Immature natural killer cell (primary cell): ENCODE data around the gene MRAP2. TPM values are rescaled to one million over a fixed set of nuclear protein-coding genes. Genes with fewer than 3 reads are reported as not detected.
"Not testable (repeated sequence)": the region's sequence is repeated elsewhere in the genome, so short reads cannot be mapped to it uniquely, and the experiment has no call there.

Experiments
- DNase-seq, 3 donors: peaks; one replicate each; pipeline ENCODE4 v3.0.0; 2022; ENCODE audit warnings: mixed read lengths in 1 of 3
- H3K27ac Mint-ChIP-seq, 6 donors: one replicate each; pipeline ENCODE4 v1.8.0; 2020; ENCODE audit warnings: mixed read lengths in 6 of 6, mild to moderate bottlenecking in 5 of 6, inconsistent platforms in 4 of 6, moderate library complexity in 3 of 6
- H3K27me3 Mint-ChIP-seq, 3 donors: one replicate each; pipeline ENCODE4 v1.8.0; 2020 to 2021; ENCODE audit warnings: low read depth in 3 of 3, mild to moderate bottlenecking in 3 of 3, mixed read lengths in 3 of 3, moderate library complexity in 3 of 3, inconsistent platforms in 1 of 3
- H3K36me3 Mint-ChIP-seq, 3 donors: one replicate each; pipeline ENCODE4 v1.8.0; 2020; ENCODE audit warnings: mixed read lengths in 3 of 3, inconsistent platforms in 2 of 3, mild to moderate bottlenecking in 2 of 3
- H3K4me1 Mint-ChIP-seq, 2 donors: one replicate each; pipeline ENCODE4 v1.8.0; 2020; ENCODE audit warnings: inconsistent platforms in 2 of 2, mild to moderate bottlenecking in 2 of 2, mixed read lengths in 2 of 2, moderate library complexity in 1 of 2
- H3K4me3 Mint-ChIP-seq, 5 donors: one replicate each; pipeline ENCODE4 v1.8.0; 2020; ENCODE audit warnings: mild to moderate bottlenecking in 5 of 5, mixed read lengths in 5 of 5, inconsistent platforms in 3 of 5, moderate library complexity in 3 of 5
- H3K9me3 Mint-ChIP-seq, 6 donors: one replicate each; pipeline ENCODE4 v1.8.0; 2020; ENCODE audit warnings: mild to moderate bottlenecking in 6 of 6, mixed read lengths in 6 of 6, inconsistent platforms in 4 of 6, moderate library complexity in 3 of 6
- polyA plus RNA-seq, 3 donors: library from polyadenylated mRNA; unstranded; fragments of 300-500 nt; fragmentation: Illumina TruSeq; gene quantifications; one replicate each; pipeline ENCODE4 v1.2.3, GENCODE V29; 2021

The MRAP2 gene
- polyA plus RNA-seq, 3 donors from 2014 or later, result not detected

DNA sequence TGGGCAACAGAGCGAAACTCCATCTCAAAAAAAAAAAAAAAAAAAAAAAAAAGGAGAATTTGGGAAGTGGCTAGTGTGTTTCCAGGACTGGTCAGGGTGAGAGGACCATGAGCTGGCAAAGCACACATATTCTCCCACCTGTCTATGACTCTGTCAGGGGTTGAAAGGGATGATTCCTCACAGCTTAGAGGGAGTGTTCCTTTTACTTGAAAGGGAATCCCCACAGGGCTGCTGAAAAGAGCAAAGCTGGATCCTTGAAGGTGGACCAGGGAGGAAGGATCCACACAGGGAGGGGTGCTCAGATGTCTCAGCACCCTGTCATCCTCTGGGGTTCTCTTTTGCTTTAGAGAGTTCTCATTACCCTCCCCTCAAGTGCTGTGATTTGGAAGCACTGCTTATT is 13.2 kb downstream of the MRAP2 start:
- Mint-ChIP-seq H3K4me1 (peaks cover 0 to 6% of the 10 kb centered on the region in 2 donors), H3K27ac (no peak overlapping the region), H3K4me3 (no peak overlapping the region), H3K36me3 (no peaks in the 10 kb centered on the region), H3K9me3 (peaks cover 0 to 3% (median 0%) of the 10 kb centered on the region in 6 donors), H3K27me3 (peaks cover 0 to 7% (median 3%) of the 10 kb centered on the region in 3 donors)
- no peak for DNase-seq

DNA sequence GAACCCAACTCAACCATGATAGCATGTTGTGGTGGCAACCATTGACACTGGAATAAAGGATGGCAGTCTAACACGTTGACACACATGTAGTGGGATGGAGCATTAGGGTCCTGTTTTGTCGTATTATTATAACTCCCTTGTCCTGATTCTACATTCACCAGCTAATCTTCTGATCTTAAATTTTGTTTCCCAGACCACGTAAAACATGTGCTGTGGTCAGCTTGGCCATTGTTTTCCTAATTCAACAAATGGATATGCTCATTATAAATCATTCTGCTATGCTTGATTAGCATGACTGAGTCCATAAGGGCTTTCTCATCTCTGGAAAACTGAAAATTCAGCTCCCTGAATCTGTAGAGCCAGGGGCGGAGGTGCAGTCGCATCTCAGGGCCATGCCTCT is 15.0 kb downstream of the MRAP2 start:
- H3K4me1 Mint-ChIP-seq, result no peaks in the 10 kb centered on the region
- H3K27me3 Mint-ChIP-seq, result peaks cover 0 to 7% (median 3%) of the 10 kb centered on the region in 3 donors
- no peak overlapping the region for H3K4me3 Mint-ChIP-seq
- DNase-seq, result no peak
- no peaks in the 10 kb centered on the region for H3K36me3 Mint-ChIP-seq
- H3K9me3 Mint-ChIP-seq, result peaks cover 0 to 4% (median 0%) of the 10 kb centered on the region in 6 donors
- no peak overlapping the region for H3K27ac Mint-ChIP-seq

DNA sequence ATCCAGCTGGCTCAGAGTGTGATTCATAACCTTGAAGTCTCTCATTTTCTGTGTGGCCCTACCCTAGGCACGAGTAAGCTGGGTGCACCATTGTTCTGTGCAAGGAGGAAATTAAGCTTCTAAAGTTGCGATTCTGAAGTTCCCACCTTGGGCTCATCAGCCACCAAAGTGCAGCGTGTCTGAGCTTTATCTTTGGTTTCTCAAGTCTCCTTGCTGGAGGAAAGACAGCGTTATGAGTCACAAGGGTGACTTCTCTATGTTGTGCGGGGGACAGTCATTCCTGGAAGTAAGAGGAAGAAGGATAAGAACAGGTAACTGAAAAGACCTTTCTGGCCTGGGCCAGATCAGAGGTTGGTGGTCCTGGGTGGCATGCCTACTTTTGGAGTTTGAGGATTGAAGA is 16.8 kb downstream of the MRAP2 start:
- DNase-seq, result no peak
- Mint-ChIP-seq H3K27me3 (peaks cover 0 to 8% (median 3%) of the 10 kb centered on the region in 3 donors), H3K4me1 (no peaks in the 10 kb centered on the region), H3K9me3 (peaks cover 0 to 7% (median 0%) of the 10 kb centered on the region in 6 donors), H3K4me3 (no peak overlapping the region), H3K27ac (no peak overlapping the region), H3K36me3 (no peaks in the 10 kb centered on the region)

DNA sequence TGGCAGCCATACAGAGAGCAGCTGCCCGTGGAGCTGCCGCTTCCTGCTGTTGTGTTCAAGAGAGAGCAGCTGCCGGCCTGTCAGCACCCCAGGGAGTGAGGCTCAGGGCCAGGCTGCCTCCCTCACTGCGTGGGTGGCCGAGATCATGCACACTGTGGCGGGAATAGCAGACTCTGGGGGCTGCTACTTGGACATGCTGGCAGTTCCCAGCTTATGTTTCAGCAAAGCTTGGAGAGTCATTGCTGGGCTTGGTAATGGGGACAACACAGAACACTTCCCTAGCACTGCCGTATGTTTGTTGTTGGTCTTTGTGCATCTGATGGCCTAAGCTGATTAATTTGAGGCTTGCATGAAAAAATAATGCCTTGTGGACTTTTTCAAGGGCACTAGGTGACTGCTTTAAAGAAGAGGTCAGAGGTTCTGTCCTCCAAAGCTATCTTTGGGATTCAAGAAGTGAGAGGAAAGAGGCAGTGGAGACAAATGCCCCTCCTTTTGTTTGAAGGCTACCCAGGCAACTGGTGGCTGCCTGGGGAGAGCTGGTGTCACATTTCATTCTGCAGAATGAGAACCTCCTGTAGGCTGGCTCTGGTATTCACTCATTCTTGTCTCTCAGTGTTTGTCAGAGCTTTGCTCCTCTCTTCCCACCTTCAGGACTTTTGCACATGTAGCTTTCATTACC is 18.8 kb downstream of the MRAP2 start:
- H3K4me3 Mint-ChIP-seq, result no peak overlapping the region
- no peaks in the 10 kb centered on the region for H3K4me1 Mint-ChIP-seq
- H3K9me3 Mint-ChIP-seq, result peaks cover 0 to 7% (median 0%) of the 10 kb centered on the region in 6 donors
- DNase-seq, result no peak
- H3K27ac Mint-ChIP-seq, result no peak overlapping the region
- peaks cover 0 to 9% (median 3%) of the 10 kb centered on the region in 3 donors for H3K27me3 Mint-ChIP-seq
- H3K36me3 Mint-ChIP-seq, result no peaks in the 10 kb centered on the region

DNA sequence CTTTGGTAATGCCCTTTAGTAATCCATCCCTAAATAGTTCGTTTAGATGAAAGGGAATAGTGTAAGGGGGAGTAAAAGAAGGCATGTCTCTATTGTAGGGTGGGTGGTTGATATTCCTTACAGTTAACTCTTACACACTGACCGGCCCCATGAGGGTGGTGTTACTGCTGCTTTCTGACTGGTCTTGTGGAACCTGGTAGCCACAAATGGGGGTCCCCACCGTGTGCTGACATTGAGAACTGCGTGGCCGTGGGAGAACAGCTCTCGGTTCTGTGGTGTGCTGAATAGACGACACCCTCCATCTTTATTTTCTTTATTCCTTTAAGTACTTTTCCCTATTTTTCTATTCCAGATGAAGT is 19.3 kb downstream of the MRAP2 start:
- Mint-ChIP-seq H3K27me3 (peaks cover 0 to 9% (median 3%) of the 10 kb centered on the region in 3 donors), H3K36me3 (no peaks in the 10 kb centered on the region), H3K4me1 (no peaks in the 10 kb centered on the region), H3K4me3 (no peak overlapping the region), H3K9me3 (peaks cover 0 to 7% (median 0%) of the 10 kb centered on the region in 6 donors), H3K27ac (no peak overlapping the region)
- no peak for DNase-seq

DNA sequence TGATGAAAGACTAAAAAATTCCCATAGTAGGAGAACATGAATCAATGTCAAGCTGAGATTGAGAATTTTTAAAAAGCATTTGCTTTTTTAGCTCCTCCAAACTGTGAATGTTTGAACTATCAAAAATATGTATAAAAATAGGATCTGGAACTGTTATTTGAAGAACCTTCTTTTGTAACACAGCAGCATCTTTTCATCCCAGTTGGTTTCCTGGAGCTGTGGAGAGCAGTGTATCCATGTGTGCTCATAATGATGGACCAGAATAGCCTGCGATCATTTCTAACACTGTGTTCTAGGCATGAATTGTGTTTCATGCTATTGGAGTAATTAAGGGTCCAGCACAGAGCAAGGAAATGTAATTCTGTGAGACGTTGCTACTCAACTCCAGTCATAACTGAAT is 22.1 kb downstream of the MRAP2 start:
- no peak for DNase-seq
- no peak overlapping the region for H3K27ac Mint-ChIP-seq
- no peaks in the 10 kb centered on the region for H3K4me1 Mint-ChIP-seq
- peaks cover 0 to 4% (median 0%) of the 10 kb centered on the region in 6 donors for H3K9me3 Mint-ChIP-seq
- H3K4me3 Mint-ChIP-seq, result no peak overlapping the region
- no peaks in the 10 kb centered on the region for H3K36me3 Mint-ChIP-seq
- H3K27me3 Mint-ChIP-seq, result peaks cover 0 to 3% (median 2%) of the 10 kb centered on the region in 3 donors

DNA sequence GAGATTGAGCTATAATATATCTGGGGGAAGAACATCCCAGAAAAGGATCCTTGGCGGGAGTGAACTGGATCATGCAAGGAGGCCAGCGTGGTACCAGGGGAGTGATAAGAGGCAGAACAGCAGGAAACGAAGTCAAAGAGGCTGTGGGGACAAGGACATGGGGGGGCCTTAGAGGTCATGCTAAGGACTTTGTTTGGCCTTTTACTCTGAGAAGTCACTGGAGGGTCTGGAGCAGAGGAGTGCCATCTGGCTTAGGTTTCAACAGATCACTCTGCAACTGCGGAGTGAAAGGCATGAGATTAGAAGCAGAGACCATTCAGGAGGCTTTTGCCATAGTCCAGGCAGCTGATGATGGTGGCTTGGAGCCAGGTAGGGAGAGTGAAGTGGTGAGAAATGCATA is 24.3 kb downstream of the MRAP2 start:
- Mint-ChIP-seq H3K4me3 (no peak overlapping the region), H3K27ac (no peak overlapping the region), H3K36me3 (no peaks in the 10 kb centered on the region), H3K9me3 (peaks cover 0 to 6% (median 0%) of the 10 kb centered on the region in 6 donors), H3K4me1 (no peaks in the 10 kb centered on the region), H3K27me3 (peaks cover 0 to 3% (median 3%) of the 10 kb centered on the region in 3 donors)
- no peak for DNase-seq

DNA sequence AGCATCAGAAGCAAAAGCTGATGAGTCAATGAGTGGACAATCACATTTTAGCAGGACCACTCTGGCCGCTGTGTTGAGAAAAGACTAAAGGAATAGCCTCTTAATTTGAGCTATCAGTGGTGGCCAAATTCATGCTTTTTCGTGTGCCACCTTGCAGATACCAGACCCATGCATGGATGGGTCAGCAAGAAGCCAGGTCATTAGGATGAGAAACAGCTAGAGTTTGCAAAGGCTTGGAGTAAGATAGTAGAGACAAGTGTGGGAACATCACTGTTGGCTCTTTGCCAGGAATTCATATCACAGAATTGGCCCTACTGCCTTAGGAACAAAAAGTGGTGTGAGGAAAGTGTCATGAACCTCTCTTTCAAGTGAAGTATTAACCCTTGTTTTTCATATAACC is 25.5 kb downstream of the MRAP2 start:
- DNase-seq, result no peak
- Mint-ChIP-seq H3K36me3 (no peaks in the 10 kb centered on the region), H3K27me3 (peaks cover 0 to 4% (median 3%) of the 10 kb centered on the region in 3 donors), H3K4me1 (no peaks in the 10 kb centered on the region), H3K9me3 (peaks cover 0 to 7% (median 0%) of the 10 kb centered on the region in 6 donors), H3K27ac (no peak overlapping the region), H3K4me3 (no peak overlapping the region)

DNA sequence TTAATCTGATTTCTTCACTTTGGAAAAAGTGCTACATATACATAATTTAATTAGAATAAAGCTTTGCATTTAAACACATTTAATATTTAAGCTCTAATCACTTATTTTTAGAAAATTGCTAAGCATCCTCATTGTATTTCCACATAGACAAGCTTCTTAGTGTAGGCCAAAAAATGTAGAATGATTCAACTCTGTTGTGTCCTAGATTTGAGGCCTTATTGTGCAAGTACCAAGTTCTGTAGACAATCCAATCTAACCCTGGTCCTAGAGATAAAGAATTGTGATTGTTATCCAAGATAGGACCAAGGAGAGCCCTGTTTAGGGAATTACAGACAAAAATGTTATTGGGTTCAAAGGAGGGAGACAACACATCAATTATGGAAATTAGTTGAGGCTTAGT is 27.6 kb downstream of the MRAP2 start:
- no peak for DNase-seq
- no peak overlapping the region for H3K4me3 Mint-ChIP-seq
- peaks cover 0 to 4% (median 0%) of the 10 kb centered on the region in 3 donors for H3K27me3 Mint-ChIP-seq
- no peak overlapping the region for H3K27ac Mint-ChIP-seq
- peaks cover 0 to 7% (median 0%) of the 10 kb centered on the region in 6 donors for H3K9me3 Mint-ChIP-seq
- no peaks in the 10 kb centered on the region for H3K36me3 Mint-ChIP-seq
- H3K4me1 Mint-ChIP-seq, result no peaks in the 10 kb centered on the region

DNA sequence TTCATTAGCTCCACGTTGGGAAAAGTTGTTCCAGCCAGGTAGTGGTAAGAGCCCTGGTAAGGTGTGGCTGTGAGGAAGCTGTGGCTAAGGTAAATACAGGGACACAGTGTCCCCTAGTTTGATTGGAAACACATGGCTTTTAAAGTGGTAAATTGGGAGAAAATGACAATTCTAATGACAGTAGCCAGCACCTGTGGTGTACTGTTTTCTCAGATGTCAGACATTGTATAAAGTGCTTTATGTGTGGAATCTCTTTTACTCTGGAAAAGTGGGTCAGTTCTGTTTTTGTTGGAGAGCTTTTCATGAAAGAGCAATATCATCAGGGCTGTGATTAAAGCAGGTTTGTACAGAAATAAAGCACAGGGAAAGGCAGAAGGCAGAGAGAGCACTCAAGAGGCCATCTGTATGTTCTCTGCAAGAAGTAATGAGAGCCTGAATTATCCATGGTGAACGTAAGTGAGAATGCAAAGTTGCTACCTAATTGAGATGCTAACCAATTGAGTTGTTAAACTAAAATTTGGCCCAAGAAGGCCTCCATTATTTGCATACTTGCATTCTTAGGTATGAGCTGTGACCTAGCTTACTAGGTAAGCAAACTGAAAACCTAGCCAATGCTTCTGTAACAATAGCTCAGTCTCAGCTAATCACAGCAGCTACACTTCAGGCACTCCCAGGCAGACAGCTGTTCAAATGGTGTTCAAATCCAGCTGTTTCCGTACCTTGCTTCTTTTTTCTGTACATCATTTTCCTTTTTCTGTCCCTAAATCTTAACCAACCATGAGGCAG is 28.2 kb downstream of the MRAP2 start:
- H3K27me3 Mint-ChIP-seq, result peaks cover 0 to 4% (median 0%) of the 10 kb centered on the region in 3 donors
- H3K36me3 Mint-ChIP-seq, result no peaks in the 10 kb centered on the region
- no peak overlapping the region for H3K4me3 Mint-ChIP-seq
- no peak for DNase-seq
- H3K4me1 Mint-ChIP-seq, result no peaks in the 10 kb centered on the region
- H3K9me3 Mint-ChIP-seq, result peaks cover 0 to 7% (median 0%) of the 10 kb centered on the region in 6 donors
- no peak overlapping the region for H3K27ac Mint-ChIP-seq

DNA sequence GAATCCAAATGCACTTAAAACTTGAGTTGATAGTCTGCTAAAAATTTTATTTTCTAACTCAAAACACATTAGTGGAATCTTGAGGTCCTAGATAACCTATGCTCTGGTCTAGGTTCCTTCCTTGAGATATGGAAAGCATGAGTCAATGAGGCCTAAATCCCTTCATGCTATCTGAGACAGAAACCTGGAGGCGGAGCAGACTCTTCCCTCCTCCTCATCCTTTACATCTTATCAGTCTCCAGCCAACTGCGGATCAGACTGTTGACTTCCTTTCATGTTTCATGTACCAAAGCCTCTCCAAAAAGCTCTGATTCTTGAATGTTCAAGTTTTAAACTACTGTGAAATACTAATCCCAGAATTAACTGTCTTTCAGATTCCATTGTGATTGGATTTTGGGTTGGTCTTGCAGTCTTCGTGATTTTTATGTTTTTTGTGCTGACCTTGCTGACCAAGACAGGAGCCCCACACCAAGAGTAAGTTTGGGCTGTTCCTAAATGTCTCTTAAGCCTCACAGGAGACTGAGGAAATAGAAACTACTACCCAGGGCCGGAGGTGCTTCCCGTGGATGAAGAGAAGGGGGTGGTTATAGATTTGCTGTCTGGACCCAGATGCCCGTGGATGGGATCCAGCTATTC is 29.1 kb downstream of the MRAP2 start:
- Mint-ChIP-seq H3K27ac (no peak overlapping the region), H3K27me3 (peaks cover 0 to 4% (median 0%) of the 10 kb centered on the region in 3 donors), H3K4me3 (no peak overlapping the region), H3K4me1 (no peaks in the 10 kb centered on the region), H3K36me3 (no peaks in the 10 kb centered on the region), H3K9me3 (peaks cover 0 to 7% (median 0%) of the 10 kb centered on the region in 6 donors)
- DNase-seq, result no peak

DNA sequence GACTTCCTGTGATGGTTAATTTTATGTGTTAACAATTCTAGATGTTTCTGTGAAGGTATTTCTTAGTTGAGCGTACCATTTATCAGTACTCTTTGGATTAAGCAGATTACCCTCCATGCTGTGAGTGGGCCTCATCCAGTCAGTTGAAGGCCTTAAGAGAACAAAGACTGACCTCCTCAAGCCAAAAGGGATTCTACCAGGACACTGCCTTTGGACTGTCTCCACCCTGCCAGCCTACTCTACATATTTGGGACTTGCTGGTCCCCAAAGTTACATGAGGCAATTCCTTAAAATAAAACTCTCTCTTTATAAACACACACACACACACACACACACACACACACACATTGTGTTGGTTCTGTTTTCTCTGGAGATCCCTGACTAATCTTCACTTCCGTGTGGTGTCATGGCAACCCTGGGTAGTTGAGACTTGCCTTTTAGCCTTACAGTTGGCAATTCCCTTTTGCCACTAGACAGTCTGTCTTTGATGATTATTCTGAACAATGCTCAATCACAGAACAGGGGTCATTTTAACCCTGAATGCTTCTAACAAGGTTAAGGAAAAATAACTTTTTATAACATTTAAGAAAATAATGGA is 32.2 kb downstream of the MRAP2 start:
- Mint-ChIP-seq H3K4me1 (no peaks in the 10 kb centered on the region), H3K4me3 (no peak overlapping the region), H3K9me3 (peaks cover 0 to 12% (median under 1%) of the 10 kb centered on the region in 6 donors), H3K36me3 (no peaks in the 10 kb centered on the region), H3K27me3 (peaks cover 0 to 2% (median 1%) of the 10 kb centered on the region in 3 donors), H3K27ac (no peak overlapping the region)
- no peak for DNase-seq

DNA sequence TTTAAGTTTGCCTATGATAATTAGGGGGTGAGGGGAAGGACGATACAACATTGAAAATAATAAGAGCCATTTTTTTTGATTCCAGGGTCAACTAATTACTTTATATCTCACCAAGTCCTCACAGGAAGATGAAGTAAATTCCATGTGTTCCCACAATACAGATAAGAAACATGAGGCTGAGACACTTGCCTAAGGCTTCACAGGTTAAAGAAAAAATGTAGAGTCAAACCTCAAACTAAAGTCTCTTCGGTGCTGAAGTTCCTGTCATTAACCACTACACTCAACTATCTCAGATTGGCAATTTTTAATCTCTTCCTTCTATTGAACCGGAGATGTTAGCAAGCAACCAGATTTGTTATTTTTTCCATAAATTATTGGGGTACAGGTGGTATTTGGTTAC is 33.0 kb downstream of the MRAP2 start:
- Mint-ChIP-seq H3K9me3 (peaks cover 0 to 12% (median under 1%) of the 10 kb centered on the region in 6 donors), H3K4me3 (no peak overlapping the region), H3K27me3 (peaks cover 0 to 2% (median 1%) of the 10 kb centered on the region in 3 donors), H3K4me1 (no peaks in the 10 kb centered on the region), H3K36me3 (no peaks in the 10 kb centered on the region), H3K27ac (no peak overlapping the region)
- no peak for DNase-seq

DNA sequence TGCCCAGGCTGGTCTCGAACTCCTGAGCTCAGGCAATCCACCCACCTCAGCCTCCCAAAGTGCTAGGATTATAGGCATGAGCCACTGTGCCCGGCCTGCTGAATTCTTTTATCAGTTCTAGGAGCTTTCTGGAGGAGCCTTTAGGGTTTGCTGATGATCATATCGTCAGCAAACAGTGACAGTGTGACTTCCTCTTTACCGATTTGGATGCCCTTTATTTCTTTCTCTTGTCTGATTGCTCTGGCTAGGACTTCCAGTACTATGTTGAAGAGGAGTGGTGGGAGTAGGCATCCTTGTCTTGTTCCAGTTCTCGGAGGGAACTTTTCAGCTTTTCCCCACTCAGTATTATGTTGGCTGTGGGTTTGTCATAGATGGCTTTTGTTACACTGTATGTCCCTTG is 35.3 kb downstream of the MRAP2 start:
- not testable (repeated sequence) for H3K4me3 Mint-ChIP-seq, H3K9me3 Mint-ChIP-seq, H3K27ac Mint-ChIP-seq

More for the DNA sequence above, 35.3 kb downstream of the MRAP2 start:
- H3K27me3 Mint-ChIP-seq, H3K36me3 Mint-ChIP-seq, H3K4me1 Mint-ChIP-seq, DNase-seq: not testable (repeated sequence)
